GM19372 (cell line): ENCODE data around the gene CACNA1D.
"Not testable (repeated sequence)": the region's sequence is repeated elsewhere in the genome, so short reads cannot be mapped to it uniquely, and the experiment has no call there.

Experiments
- ATAC-seq: cut with Tn5 transposase; IDR thresholded peaks from one replicate; pipeline ENCODE4 v1.9.1; 2021; ENCODE audit warnings: mild to moderate bottlenecking, low read depth, moderate library complexity; ENCODE audit not compliant: unreplicated experiment

Gene CACNA1D

GRCh38 chr3:53493963-53494791 lies at the start of gene CACNA1D:
TSS of gene CACNA1D (plus strand) at chr3:53494611. CDS start at chr3:53495167, 556 bp downstream.
- no peak for ATAC-seq

DNA sequence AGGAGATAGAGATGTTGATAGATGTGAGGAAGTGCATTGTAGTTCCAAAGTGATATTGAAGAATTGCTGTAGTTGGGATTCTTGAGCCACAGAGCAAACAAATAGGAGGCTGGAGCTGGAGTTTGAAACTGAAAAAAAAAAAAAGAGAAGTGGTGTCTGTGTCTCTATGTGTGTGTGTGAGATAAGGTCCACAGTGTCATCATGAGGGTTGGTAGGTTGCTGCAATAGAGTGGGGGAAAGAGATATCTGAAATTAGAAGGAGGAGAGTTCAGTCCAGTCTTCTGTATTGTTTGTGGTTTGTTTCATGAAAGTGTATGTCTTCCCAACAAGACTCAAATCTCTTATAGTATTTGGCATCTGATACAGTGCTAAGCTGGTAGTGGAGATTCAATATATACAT lies 37.3 kb upstream of the CACNA1D start:
- ATAC-seq = no peak

- no peak for ATAC-seq
These were observed 34.1 kb upstream of the CACNA1D start for GRCh38 chr3:53460326-53460725.

- ATAC-seq = no peak
These were observed 30.0 kb upstream of the CACNA1D start for GRCh38 chr3:53464424-53464823.

- ATAC-seq = not testable (repeated sequence)
These were observed 24.7 kb upstream of the CACNA1D start for GRCh38 chr3:53469758-53470157.

DNA sequence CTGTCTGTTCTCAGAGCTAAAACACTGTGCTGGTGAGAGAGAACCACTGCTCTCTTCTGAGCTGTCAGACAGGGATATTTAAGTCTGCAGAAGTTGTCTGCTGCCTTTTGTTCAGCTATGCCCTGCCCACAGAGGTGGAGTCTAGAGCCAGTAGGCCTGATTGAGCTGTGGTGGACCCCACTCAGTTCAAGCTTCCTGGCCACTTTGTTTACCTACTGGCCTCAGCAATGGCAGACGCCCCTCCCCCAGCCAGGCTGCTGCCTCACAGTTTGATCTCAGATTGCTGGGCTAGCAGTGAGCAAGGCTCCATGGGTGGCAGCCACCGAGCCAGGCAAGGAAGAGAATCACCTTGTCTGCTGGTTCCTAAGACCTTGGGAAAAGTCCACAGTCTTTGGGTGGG lies 21.0 kb upstream of the CACNA1D start:
- no peak for ATAC-seq

DNA sequence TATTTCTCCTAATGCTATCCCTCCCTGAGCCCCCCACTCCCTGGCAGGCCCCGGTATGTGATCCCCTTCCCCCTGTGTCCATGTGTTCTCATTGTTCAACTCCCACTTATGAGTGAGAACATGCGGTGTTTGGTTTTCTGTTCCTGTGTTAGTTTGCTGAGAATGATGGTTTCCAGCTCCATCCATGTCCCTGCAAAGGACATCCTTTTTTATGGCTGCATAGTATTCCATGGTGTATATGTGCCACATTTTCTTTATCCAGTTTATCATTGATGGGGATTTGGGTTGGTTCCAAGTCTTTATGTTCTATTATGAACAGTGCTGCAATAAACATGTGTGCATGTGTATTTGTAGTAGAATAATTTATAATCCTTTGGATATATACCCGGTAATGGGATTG lies 18.0 kb upstream of the CACNA1D start:
- ATAC-seq = not testable (repeated sequence)

- ATAC-seq = not testable (repeated sequence)
These were observed 16.7 kb upstream of the CACNA1D start for GRCh38 chr3:53477689-53478088.

GRCh38 chr3:53478166-53478830 lies 16.1 kb upstream of the CACNA1D start:
- no peak for ATAC-seq

- no peak for ATAC-seq
These were observed 15.3 kb upstream of the CACNA1D start for GRCh38 chr3:53478921-53479664.

DNA sequence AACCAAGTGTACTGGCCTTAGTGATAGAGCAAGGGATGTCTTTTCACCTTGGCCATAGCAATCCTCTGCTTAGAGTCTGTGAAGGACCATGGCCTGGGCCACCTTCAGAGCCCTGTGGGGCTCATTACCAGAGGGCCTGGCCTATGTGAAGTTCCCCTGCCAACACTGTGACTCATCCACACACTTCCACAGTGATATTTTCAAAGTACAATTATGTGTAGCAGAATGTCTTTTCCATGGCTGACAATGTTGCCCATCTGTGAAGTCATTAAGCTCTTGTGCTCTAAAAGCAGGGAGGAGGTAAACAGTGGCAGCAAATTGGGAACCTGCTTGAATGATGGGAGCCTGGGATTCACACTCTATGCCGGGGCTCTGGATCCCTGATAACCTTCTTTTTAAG lies 12.2 kb upstream of the CACNA1D start:
- no peak for ATAC-seq

DNA sequence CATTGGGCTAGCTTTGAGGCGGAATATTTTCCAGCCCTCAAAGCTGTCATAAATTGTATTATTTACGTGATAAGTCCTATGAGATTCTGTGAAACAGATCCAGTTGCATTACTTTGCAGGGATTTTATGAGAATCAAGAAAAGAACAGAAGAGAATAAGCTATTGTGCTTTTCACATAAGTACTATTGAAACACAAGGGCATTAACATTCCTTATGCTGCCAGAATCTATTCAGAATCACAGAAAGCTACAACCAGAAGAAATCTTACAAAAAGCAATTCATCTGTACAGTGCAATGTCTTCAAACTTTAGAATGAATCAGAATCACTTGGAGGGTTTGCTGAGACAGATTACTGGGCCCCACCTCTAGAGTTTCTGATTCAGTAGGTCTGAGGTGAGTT lies 10.6 kb upstream of the CACNA1D start:
- ATAC-seq = no peak

DNA sequence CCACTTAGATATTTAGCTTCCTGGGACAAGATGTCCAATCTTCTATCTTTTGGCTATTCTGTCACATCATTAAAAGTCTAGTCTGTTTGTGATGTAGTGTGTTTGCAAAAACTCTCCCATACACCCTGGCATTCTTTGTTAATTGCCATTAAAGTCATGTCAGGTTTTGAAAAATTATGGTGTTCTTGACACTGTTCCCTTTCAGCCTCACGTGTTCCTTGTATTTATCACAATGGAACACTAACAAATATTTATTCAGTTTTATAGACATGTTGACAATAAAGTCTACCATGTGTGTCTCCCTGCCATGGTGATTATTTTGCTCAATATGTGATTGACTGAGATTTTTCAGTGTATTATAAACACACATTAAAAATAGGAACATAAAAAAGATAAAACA lies 9.4 kb upstream of the CACNA1D start:
- ATAC-seq = no peak

DNA sequence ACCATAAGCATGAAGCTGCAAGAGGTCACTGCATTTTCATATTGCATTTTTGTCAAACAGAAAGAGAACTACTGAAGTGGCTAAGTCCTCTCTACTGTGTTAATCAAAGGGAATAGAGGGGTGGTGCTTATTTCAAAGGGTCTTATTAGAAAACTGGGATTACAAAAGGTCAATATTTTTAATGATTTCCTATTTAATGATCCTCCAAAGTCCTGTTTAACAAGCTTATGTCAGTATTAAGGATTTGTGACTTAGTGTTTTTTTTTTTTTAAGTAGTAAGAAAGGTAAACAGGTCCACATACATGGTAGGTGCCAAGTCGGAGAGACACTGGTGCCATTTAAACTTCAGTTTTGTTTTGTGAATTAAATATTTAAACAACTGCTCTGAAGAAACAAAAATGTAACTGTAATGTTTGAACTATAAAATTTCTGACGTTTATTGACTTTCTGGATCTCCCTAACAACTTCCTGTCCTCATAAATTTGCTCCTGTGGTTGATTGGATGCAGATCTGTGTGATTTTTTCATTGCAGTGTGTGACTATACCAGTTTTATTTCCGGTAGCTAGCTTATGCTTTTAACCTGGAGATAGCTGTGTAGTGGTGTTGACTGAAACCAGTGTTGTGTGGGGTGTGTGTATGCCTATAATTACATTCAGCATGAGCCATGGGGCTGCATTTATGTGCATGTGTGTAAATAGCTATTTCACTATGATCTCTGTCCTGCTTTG lies 8.6 kb upstream of the CACNA1D start:
- no peak for ATAC-seq

DNA sequence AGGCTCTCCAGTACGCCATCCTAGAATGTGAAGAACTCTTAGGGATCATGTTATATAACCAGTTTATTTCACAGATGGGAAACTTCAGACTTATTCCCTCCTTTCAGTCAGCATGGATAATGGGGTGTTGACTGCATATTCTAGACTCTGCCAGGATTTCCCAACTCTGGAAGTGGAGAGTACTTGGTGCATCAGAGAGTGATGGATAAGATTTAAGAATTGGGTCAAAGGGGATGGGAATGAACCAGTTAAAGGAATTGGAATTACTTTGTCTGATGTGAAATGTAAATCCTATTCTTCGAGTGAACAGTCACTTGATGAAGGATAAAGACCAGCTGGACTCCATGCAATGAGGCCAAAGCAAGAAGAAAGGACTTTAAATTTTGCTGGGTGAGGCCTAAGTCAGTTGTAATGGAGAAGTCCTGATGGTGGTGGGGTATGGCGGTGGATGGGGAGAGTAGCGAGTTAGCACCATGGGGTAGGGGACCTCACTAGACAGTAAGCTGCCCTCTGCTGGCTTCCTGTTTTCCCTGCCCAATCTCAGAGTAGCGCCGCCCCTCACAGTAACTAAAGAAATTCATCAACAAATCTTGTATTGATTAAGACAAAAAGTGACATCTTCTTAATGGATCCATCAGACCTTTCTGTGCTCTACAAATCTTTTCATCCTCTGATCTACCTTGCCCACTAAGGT lies 7.3 kb upstream of the CACNA1D start:
- ATAC-seq = no peak

- ATAC-seq = no peak
These were observed 5.0 kb upstream of the CACNA1D start for GRCh38 chr3:53489386-53489785.

DNA sequence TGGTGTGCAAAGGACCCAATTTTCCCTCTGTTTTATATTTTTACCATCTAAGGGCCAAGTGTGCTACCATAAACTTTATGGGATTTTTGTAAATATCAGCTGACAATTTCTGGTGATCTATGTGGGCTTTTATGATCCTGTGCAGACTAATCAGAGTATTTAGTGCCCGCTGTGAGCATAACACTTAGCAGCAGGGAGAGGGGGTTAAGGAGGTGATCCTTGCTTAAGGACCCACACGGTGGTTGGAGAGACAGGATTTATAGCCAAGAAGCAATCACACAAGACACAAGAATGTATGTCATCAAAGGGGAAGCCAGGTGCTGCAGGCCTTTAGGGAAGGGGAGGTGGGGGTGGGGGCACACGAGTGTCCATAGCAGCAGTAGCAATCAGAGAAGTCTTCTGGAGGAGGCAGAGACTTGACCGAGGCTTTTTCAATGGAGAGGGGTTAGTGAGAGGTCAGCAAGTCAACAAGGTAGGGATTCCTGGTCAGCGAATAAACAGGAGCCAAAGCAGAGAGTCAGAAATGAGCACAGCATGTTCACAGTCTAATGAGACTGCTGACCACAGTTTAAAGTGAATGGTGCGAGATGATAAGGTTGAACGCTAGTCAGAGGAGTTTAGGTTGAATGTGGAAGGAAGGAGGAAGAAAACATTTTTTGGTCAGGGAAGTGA lies 4.5 kb upstream of the CACNA1D start:
- ATAC-seq = no peak

GRCh38 chr3:53490459-53490968 lies 3.9 kb upstream of the CACNA1D start:
- ATAC-seq = no peak

DNA sequence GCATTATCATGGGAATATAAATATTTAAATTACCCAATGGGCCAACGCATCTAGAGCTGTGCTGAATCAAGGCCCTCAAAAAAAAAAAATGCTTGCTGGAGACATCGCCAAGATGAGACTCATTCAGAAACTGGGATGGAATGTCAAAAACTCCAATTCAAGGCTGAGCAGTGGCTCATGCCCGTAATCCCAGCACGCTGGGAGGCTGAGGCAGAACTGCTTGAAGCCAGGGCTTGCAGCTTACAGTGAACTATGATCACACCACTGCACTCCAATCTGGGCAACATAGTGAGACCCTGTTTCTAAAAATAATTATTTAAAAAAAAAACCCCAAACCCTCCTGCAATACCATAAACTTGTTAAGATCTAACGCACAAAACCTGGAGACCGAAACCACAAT lies 3.1 kb upstream of the CACNA1D start:
- ATAC-seq = no peak
